NCI-H2081 treated with DMSO at 0.1 percent for 48 hours (cell line): ENCODE data around the gene UBL4B.

Experiments
- DNase-seq: peaks from one replicate; lab custom pipeline; 2025; lab: John Stamatoyannopoulos, UW

Gene UBL4B

DNA sequence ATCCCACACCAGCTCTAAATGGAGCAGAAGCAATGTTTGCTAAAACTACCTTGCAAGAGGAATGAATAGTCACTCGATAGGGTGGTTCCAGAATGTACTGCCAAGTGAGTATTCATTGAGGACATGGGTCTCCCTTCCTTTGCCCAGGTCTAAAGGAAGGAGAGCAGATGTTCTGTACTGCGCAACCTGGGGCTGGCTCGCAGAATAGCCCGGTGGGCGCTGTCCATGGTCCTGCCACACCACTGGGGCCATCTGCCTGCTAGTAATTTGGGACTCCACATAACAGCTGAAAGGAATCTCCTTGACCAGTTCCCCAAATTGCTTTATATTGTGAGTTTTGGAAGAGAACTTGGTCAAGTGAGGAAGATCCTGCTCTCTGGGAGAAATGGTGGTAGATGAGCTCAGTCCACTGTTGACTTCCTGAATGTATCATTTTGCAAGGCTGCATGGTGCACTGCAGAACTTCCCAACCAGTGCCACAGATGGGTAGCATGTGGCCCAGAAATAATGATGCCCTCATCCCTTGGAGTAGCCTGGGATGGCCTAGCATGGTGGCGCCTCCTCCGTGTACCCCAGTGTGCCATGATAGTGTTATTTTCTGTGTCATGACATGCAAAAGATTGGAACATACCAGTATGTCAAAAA, 43.8 kb downstream of the UBL4B start:
- DNase-seq, result no peak

DNA sequence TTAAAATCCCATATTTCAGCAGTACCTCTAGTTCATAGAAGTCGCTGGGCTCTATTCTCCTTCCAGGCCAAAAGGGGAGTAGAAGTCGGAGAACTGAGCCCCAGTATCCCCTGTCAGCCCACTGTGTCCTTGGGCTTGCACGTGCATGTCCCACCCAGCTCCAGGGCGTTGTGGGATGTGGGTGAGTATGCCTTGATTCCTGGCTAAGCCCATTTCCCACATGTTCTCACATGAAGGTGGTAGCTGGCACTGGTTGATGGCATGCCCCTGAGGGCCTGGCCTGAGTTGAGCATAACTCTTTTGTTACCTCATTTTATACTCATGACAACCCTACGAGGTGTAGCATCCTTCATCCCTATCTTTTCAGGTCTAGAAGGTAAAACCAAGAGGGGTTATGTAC, 46.0 kb downstream of the UBL4B start:
- no peak for DNase-seq

DNA sequence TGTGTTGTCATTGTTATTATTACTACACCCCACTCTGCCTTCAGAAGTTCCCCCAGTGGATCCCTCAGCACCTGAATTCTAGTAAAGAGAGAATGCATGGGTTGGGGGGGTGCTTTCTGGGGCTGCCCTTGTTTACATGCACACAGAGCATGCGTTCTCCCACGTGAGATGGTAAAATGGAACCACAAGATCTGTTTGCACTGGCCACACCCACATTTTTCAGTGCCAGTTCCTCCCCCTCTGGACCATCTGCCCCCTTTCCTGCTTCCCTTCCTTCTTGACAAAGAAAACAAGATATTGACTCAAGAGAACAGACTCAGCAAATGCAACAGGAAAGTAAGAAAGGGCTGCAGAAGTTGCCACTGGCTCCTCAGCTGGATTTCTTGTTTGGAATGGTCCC, 46.9 kb downstream of the UBL4B start:
- DNase-seq, result no peak

DNA sequence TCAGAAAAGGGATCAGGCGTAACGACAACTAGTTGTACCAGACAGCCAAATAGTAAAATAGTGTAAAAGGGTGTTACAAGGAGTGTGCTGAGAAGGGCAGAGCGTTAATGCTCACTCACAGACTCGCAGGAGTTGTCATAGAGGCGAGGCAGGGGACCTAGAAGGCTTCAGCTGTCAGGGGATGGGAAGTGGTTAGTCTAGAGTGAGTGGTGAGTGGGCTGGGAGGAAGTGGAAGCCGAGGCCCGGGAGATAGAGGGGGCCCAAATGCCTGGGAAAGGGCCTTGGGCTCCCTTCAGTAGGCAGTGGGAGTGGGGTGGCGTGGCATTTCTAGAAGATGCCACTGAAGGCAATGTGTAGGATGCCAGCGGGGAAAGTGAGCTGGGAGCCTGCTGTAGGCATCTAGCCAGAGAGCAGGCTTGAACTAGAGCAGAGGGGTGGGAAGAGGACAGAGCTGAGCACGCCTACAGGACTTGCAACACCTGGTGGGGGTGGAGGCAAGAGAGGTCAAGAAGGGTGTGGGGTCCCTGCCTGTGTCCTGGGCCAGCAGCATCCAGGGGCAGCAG, 48.4 kb downstream of the UBL4B start:
- no peak for DNase-seq

DNA sequence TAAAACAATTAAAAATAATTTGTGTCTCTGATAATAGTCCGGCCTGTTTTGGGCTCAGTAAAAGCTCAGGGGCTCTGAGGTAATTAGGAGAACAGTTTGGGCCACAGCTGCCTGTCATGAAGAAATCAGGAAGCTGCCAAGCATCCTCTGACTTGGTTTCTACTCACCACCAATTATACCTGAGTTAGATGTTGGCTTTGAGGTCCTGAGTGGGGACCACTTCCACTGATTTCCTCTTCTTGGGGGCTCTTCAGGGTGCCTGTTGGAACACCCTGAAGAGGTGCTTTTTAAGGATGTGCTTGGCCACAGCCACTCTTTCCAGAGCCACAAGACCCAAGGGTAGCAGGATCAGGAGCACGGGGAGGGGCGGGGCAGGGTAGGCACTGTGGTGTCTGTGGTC, 48.9 kb downstream of the UBL4B start:
- DNase-seq, result no peak

DNA sequence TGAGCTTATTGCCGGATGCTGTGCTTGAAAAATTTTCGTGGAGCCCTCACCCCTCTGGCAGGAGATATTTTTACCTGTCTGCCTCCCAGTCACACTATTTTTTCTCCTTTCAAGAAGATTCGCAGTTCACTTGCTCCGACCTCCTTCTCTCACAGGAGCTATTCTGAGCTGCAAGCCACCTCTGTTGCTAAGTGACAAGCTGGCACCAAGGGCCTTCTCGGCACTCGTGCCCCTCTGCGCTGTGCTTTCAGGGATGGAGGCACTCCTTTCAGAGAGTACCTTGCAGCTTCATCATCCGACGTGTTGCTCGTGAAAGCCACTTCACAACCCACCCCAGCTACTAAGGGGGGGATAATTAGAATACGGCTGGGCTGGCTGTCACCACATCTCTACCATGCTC, 49.6 kb downstream of the UBL4B start:
- DNase-seq, result no peak
